ENCODE data around the gene E2F2. TPM values are rescaled to one million over a fixed set of nuclear protein-coding genes. Genes with fewer than 3 reads are reported as not detected.

The E2F2 gene
- total RNA-seq, 5 donors from 2014 or later (not counting 1 experiment from before 2014, with no cell fraction given) = 1.7 to 3.1 (median 2.5) TPM

DNA sequence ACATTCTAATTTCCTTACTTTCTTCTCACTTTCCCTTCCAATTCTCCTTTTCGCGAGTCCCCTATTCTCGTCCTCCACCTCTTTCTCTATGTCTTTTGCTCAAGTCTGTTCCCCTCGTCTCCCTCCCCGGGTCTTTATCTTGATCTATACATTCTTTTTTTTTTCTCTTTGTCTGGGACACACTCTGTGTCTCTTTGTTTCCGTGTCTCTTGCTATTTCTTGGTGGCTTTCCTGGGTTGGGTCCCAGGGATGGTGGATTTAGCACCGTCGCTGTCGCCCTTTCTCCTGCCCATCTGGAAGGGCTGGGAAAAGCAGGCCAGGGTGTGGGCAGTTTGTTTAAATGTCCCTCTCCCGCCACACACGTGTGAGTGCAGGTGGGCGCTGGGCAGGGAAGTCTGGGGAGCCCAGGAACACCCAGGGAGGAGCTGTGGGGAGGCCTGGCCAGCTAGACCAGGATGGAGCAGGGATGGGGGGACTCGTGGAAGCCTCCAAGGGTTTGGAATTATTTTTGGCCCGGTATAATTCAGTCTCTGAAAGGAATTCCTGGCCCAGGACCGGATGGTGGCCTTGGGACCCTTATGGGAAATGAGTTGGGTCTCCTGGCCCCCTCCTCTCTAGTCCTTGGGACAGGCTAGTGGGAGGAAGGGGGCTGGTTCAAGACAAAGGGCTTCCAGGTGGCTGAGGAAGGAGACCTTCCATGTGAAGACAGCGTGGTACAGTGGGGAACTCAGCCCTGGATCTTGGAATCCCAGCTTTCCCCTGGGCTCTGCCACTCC is 37.8 kb upstream of the E2F2 start:
- Histone ChIP-seq H3K27me3 (replicated peaks in 1 of 2; ENCODE audit: control insufficient read depth in 2 of 2, extremely low read depth in 1 of 2, insufficient read depth in 2 of 2, low read length in 1 of 2) (peaks cover 0 to 31% of the 10 kb centered on the region in 2 experiments), H3K27ac (ENCODE audit: low read length) (no peak overlapping the region), H3K4me3 (ENCODE audit: control insufficient read depth in 1 of 2, extremely low read depth in 1 of 2, low read length in 1 of 2) (peak overlapping the region; percentile 47 to 48), H3K36me3 (ENCODE audit: control insufficient read depth in 2 of 2, extremely low read depth in 1 of 2, insufficient read depth in 1 of 2, low read length in 1 of 2) (no peaks in the 10 kb centered on the region), H3K4me1 (ENCODE audit: control insufficient read depth in 1 of 2, extremely low read depth in 1 of 2, insufficient read depth in 2 of 2, low read length in 2 of 2) (peaks cover 3 to 22% of the 10 kb centered on the region in 2 experiments), H3K9me3 (no peaks in the 10 kb centered on the region)
- peak overlapping the region; percentile 79 to 89 (median 82) for H3K4me3 Mint-ChIP-seq
- DNase-seq (no peak), ATAC-seq (replicated peaks in 1 of 4) (no peak)
- H3K4me1 Mint-ChIP-seq = peaks cover 8 to 15% (median 14%) of the 10 kb centered on the region in 3 donors
- peaks cover 6 to 24% of the 10 kb centered on the region in 2 donors for H3K27me3 Mint-ChIP-seq
- H3K36me3 Mint-ChIP-seq = no peaks in the 10 kb centered on the region
- POLR2A ChIA-PET = interaction anchor here (0.6 kb wide), 2 partner anchors 13 to 1101 kb away, joined by 3 to 6 read pairs; no protein-coding TSS in a partner anchor
- 71% methylated on average over 15 of the region's 16 CpGs for WGBS (ENCODE audit: insufficient coverage)
- H3K27ac Mint-ChIP-seq = peak overlapping the region in 1 of 2 donors; percentile 12
- CTCF ChIA-PET = interaction anchor here in 1 of 2 donors (0.6 to 0.7 kb wide), 3 partner anchors 8 to 75 kb away, joined by 3 to 4 read pairs (median 3); no protein-coding TSS in a partner anchor
- no peaks in the 10 kb centered on the region for H3K9me3 Mint-ChIP-seq

GRCh38 chr1:23567996-23568607 is 37.1 kb upstream of the E2F2 start:
- peaks cover 15 to 22% (median 16%) of the 10 kb centered on the region in 3 donors for H3K4me1 Mint-ChIP-seq
- POLR2A ChIA-PET = interaction anchor here in 1 of 2 donors (0.6 kb wide), 1 partner anchor 12 kb away, joined by 3 read pairs; no protein-coding TSS in a partner anchor
- 4% methylated on average over 35 of the region's 66 CpGs for WGBS (ENCODE audit: insufficient coverage)
- peak in 2 of 4 experiments; percentile 51 to 53 for ATAC-seq (replicated peaks in 1 of 4)
- H3K27me3 Mint-ChIP-seq = peaks cover 6 to 24% of the 10 kb centered on the region in 2 donors
- CTCF ChIA-PET = interaction anchor here in 1 of 2 donors (0.6 to 0.7 kb wide), 3 partner anchors 9 to 74 kb away, joined by 3 to 4 read pairs (median 3); no protein-coding TSS in a partner anchor
- H3K4me3 Mint-ChIP-seq = peak overlapping the region; percentile 79 to 89 (median 82)
- H3K27ac ChIP-seq (ENCODE audit: low read length) = no peak overlapping the region
- H3K9me3 ChIP-seq = no peaks in the 10 kb centered on the region
- peak overlapping the region; percentile 46 to 61 for H3K27ac Mint-ChIP-seq
- no peaks in the 10 kb centered on the region for H3K36me3 ChIP-seq (ENCODE audit: control insufficient read depth in 2 of 2, extremely low read depth in 1 of 2, insufficient read depth in 1 of 2, low read length in 1 of 2)
- no peak for DNase-seq
- H3K9me3 Mint-ChIP-seq = no peaks in the 10 kb centered on the region
- H3K4me3 ChIP-seq (ENCODE audit: control insufficient read depth in 1 of 2, extremely low read depth in 1 of 2, low read length in 1 of 2) = peak overlapping the region; percentile 47 to 48
- H3K36me3 Mint-ChIP-seq = no peaks in the 10 kb centered on the region
- H3K27me3 ChIP-seq (replicated peaks in 1 of 2; ENCODE audit: control insufficient read depth in 2 of 2, extremely low read depth in 1 of 2, insufficient read depth in 2 of 2, low read length in 1 of 2) = peaks cover 0 to 31% of the 10 kb centered on the region in 2 experiments
- peaks cover 3 to 26% of the 10 kb centered on the region in 2 experiments for H3K4me1 ChIP-seq (ENCODE audit: control insufficient read depth in 1 of 2, extremely low read depth in 1 of 2, insufficient read depth in 2 of 2, low read length in 2 of 2)

- DNase-seq = no peak
- POLR2A ChIA-PET = no interaction called here
- Histone ChIP-seq H3K36me3 (ENCODE audit: control insufficient read depth in 2 of 2, extremely low read depth in 1 of 2, insufficient read depth in 1 of 2, low read length in 1 of 2) (no peaks in the 10 kb centered on the region), H3K9me3 (no peaks in the 10 kb centered on the region), H3K4me1 (ENCODE audit: control insufficient read depth in 1 of 2, extremely low read depth in 1 of 2, insufficient read depth in 2 of 2, low read length in 2 of 2) (peaks cover 3 to 23% of the 10 kb centered on the region in 2 experiments), H3K27me3 (replicated peaks in 1 of 2; ENCODE audit: control insufficient read depth in 2 of 2, extremely low read depth in 1 of 2, insufficient read depth in 2 of 2, low read length in 1 of 2) (peaks cover 0 to 33% of the 10 kb centered on the region in 2 experiments), H3K27ac (ENCODE audit: low read length) (no peak overlapping the region), H3K4me3 (ENCODE audit: control insufficient read depth in 1 of 2, extremely low read depth in 1 of 2, low read length in 1 of 2) (peak overlapping the region; percentile 24 to 29)
- WGBS (ENCODE audit: insufficient coverage) = 77% methylated on average over 6 of the region's 15 CpGs
- H3K27me3 Mint-ChIP-seq = peaks cover 6 to 24% of the 10 kb centered on the region in 2 donors
- CTCF ChIA-PET = no interaction called here
- peak in 2 of 4 experiments; percentile 30 to 47 for ATAC-seq (replicated peaks in 1 of 4)
- peak overlapping the region; percentile 46 to 61 for H3K27ac Mint-ChIP-seq
- H3K4me1 Mint-ChIP-seq = peaks cover 18 to 25% (median 20%) of the 10 kb centered on the region in 3 donors
- H3K9me3 Mint-ChIP-seq = no peaks in the 10 kb centered on the region
- peak overlapping the region; percentile 71 to 89 (median 77) for H3K4me3 Mint-ChIP-seq
- no peaks in the 10 kb centered on the region for H3K36me3 Mint-ChIP-seq
These were observed 36.6 kb upstream of the E2F2 start for GRCh38 chr1:23567629-23567995.

DNA sequence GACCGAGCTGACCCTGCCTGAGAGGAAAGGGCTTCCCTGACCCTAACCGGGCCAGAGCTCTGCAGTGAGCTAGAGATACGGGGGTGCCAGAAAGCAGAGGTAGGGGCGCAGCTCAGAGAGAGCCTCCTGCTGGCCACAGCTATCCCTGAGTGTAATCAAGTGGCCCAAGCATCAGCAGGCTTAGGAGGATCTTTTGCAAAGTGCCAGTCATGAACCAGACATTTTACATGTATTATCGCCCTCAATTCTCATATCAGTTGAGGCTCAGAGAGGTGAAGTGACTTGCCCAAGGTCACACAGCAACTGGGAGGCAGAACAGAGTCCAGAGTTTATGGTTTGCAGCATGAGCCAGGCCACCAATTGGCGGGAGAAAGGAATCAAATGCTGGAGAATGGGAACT is 35.3 kb upstream of the E2F2 start:
- ChIA-PET POLR2A (no interaction called here), CTCF (no interaction called here)
- Mint-ChIP-seq H3K36me3 (no peaks in the 10 kb centered on the region), H3K27me3 (peaks cover 6 to 24% of the 10 kb centered on the region in 2 donors), H3K4me3 (peak overlapping the region; percentile 22 to 45 (median 38)), H3K4me1 (peaks cover 30 to 37% (median 33%) of the 10 kb centered on the region in 3 donors), H3K9me3 (no peaks in the 10 kb centered on the region), H3K27ac (no peak overlapping the region)
- Histone ChIP-seq H3K4me1 (ENCODE audit: control insufficient read depth in 1 of 2, extremely low read depth in 1 of 2, insufficient read depth in 2 of 2, low read length in 2 of 2) (peaks cover 14 to 30% of the 10 kb centered on the region in 2 experiments), H3K27me3 (replicated peaks in 1 of 2; ENCODE audit: control insufficient read depth in 2 of 2, extremely low read depth in 1 of 2, insufficient read depth in 2 of 2, low read length in 1 of 2) (peaks cover 0 to 33% of the 10 kb centered on the region in 2 experiments), H3K4me3 (ENCODE audit: control insufficient read depth in 1 of 2, extremely low read depth in 1 of 2, low read length in 1 of 2) (no peak overlapping the region), H3K27ac (ENCODE audit: low read length) (no peak overlapping the region), H3K9me3 (no peaks in the 10 kb centered on the region), H3K36me3 (ENCODE audit: control insufficient read depth in 2 of 2, extremely low read depth in 1 of 2, insufficient read depth in 1 of 2, low read length in 1 of 2) (no peaks in the 10 kb centered on the region)
- no peak for DNase-seq
- ATAC-seq (replicated peaks in 1 of 4) = no peak
- 93% methylated on average over 5 of the region's 6 CpGs for WGBS (ENCODE audit: insufficient coverage)

DNA sequence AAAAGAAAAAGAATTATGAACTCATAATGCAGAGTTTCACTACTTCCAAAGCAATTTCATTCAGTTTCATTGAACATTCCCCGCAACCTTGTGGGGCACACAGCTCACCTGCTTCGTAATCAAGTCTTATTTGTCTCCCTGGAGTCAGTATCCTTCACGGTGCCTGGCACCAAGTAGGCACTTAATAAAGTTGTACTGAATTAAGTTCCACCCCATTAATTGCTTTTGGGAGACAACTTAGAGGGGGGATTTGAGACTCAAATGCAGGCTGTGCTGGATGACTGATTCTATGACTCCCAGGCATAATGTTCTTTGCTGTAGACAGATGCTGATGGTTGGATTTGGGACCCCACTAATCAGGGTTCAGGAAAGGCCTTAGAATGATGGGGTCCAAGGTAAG is 34.7 kb upstream of the E2F2 start:
- H3K27ac ChIP-seq (ENCODE audit: low read length) = no peak overlapping the region
- CTCF ChIA-PET = no interaction called here
- POLR2A ChIA-PET = no interaction called here
- no peaks in the 10 kb centered on the region for H3K9me3 ChIP-seq
- H3K4me3 Mint-ChIP-seq = peak overlapping the region in 1 of 3 donors; percentile 22
- WGBS (ENCODE audit: insufficient coverage) = 100% methylated on average over 3 of the region's 3 CpGs
- DNase-seq (no peak), ATAC-seq (replicated peaks in 1 of 4) (no peak)
- peaks cover 34 to 42% (median 38%) of the 10 kb centered on the region in 3 donors for H3K4me1 Mint-ChIP-seq
- peaks cover 14 to 30% of the 10 kb centered on the region in 2 experiments for H3K4me1 ChIP-seq (ENCODE audit: control insufficient read depth in 1 of 2, extremely low read depth in 1 of 2, insufficient read depth in 2 of 2, low read length in 2 of 2)
- no peaks in the 10 kb centered on the region for H3K36me3 Mint-ChIP-seq
- H3K4me3 ChIP-seq (ENCODE audit: control insufficient read depth in 1 of 2, extremely low read depth in 1 of 2, low read length in 1 of 2) = no peak overlapping the region
- peak overlapping the region; percentile 23 to 48 for H3K27ac Mint-ChIP-seq
- no peaks in the 10 kb centered on the region for H3K36me3 ChIP-seq (ENCODE audit: control insufficient read depth in 2 of 2, extremely low read depth in 1 of 2, insufficient read depth in 1 of 2, low read length in 1 of 2)
- no peaks in the 10 kb centered on the region for H3K9me3 Mint-ChIP-seq
- H3K27me3 ChIP-seq (replicated peaks in 1 of 2; ENCODE audit: control insufficient read depth in 2 of 2, extremely low read depth in 1 of 2, insufficient read depth in 2 of 2, low read length in 1 of 2) = peaks cover 0 to 33% of the 10 kb centered on the region in 2 experiments
- H3K27me3 Mint-ChIP-seq = peaks cover 6 to 24% of the 10 kb centered on the region in 2 donors

GRCh38 chr1:23564529-23565122 is 33.6 kb upstream of the E2F2 start:
- no peaks in the 10 kb centered on the region for H3K36me3 ChIP-seq (ENCODE audit: control insufficient read depth in 2 of 2, extremely low read depth in 1 of 2, insufficient read depth in 1 of 2, low read length in 1 of 2)
- H3K4me3 Mint-ChIP-seq = no peak overlapping the region
- no peaks in the 10 kb centered on the region for H3K9me3 ChIP-seq
- 97% methylated on average over 6 of the region's 10 CpGs for WGBS (ENCODE audit: insufficient coverage)
- H3K27me3 ChIP-seq (replicated peaks in 1 of 2; ENCODE audit: control insufficient read depth in 2 of 2, extremely low read depth in 1 of 2, insufficient read depth in 2 of 2, low read length in 1 of 2) = peaks cover 0 to 30% of the 10 kb centered on the region in 2 experiments
- H3K4me1 Mint-ChIP-seq = peaks cover 45 to 53% (median 50%) of the 10 kb centered on the region in 3 donors
- no peak overlapping the region for H3K27ac Mint-ChIP-seq
- CTCF ChIA-PET = interaction anchor here (0.7 to 1.5 kb wide), 2 partner anchors 72 to 73 kb away, joined by 4 read pairs; no protein-coding TSS in a partner anchor
- H3K27me3 Mint-ChIP-seq = peaks cover 6 to 21% of the 10 kb centered on the region in 2 donors
- peaks cover 20 to 39% of the 10 kb centered on the region in 2 experiments for H3K4me1 ChIP-seq (ENCODE audit: control insufficient read depth in 1 of 2, extremely low read depth in 1 of 2, insufficient read depth in 2 of 2, low read length in 2 of 2)
- H3K36me3 Mint-ChIP-seq = no peaks in the 10 kb centered on the region
- H3K4me3 ChIP-seq (ENCODE audit: control insufficient read depth in 1 of 2, extremely low read depth in 1 of 2, low read length in 1 of 2) = no peak overlapping the region
- no peak for DNase-seq
- H3K27ac ChIP-seq (ENCODE audit: low read length) = no peak overlapping the region
- no peaks in the 10 kb centered on the region for H3K9me3 Mint-ChIP-seq
- POLR2A ChIA-PET = interaction anchor here in 1 of 2 donors (0.6 to 1.6 kb wide), 2 partner anchors 9 to 37 kb away, joined by 3 to 7 read pairs; no protein-coding TSS in a partner anchor
- ATAC-seq (replicated peaks in 1 of 4) = no peak

All from T-cell (primary cell).